Measurements from ENCODE around the gene WNT2. TPM values are rescaled to one million over a fixed set of nuclear protein-coding genes. Genes with fewer than 3 reads are reported as not detected.
"Not testable (repeated sequence)": the region's sequence is repeated elsewhere in the genome, so short reads cannot be mapped to it uniquely, and the experiment has no call there.

Gene WNT2
- total RNA-seq, 2 donors from 2014 or later, result 2.7 TPM; not detected in 1

DNA sequence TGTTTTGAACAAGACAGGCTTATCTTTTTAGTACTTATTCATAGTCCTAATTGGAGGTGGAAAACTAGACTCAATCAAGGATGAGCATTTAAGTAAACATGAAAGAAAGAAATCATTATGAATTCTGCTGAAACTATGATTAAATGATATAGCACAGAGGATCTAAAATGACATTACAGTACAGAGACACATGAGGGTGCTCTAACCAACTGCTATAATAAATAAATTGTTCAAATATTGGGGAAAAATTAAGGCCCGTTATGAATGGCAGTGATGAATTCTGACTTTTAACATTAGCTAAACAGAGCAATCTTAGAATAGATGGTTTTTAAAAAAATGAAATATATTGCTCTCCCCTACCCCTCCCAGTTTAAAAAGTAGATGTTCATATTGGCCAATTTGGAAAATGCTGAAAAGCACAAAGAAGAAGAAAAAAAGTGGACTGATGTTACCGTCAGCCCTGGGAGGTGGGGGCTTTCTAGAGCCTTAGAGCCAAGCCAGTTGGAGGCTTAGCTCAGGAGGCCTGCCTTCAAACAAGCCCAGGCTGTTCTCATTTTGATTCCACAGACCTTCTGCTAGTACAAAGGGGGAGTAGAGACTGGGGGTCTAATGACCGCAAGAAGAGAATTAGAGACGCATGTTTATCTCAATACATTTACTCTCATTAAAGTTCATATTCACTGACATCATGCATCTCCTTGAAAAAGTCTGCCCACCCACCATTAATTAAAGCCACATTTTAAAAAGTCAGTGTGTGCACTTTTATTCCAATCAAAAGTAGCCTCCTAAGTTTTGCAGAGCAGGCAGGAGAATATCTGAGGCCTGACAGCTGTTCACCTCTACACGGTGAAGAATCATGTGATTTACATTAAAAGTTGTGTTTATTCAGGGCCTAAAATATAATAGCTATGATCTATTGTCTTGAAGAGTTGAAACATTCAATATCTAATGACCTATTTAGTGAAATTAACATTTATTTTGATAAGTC is 10.0 kb downstream of the WNT2 start:
- DNase-seq (no peak), ATAC-seq (no peak)
- intact Hi-C loops (cut with DNase I), result no loop called here

DNA sequence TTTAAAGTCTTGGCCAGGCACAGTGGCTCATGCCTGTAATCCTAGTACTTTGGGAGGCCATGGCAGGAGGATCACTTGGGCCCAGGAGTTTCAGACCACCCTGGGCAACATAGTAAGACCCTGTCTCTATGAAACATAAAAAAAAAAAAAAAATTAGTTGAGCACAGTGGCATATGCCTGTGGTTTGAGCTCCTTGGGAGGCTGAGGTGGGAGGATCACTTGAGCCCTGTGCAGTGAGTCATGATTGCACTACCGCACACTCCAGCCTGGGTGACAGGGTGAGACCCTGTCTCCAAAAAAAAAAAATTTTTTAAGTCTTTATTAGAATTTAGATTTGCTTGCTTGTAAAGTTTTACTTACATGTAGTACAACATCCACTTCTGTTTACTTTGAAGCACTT is 14.0 kb downstream of the WNT2 start:
- DNase-seq, result no peak
- ATAC-seq, result no peak
- intact Hi-C loops (cut with DNase I), result no loop called here

DNA sequence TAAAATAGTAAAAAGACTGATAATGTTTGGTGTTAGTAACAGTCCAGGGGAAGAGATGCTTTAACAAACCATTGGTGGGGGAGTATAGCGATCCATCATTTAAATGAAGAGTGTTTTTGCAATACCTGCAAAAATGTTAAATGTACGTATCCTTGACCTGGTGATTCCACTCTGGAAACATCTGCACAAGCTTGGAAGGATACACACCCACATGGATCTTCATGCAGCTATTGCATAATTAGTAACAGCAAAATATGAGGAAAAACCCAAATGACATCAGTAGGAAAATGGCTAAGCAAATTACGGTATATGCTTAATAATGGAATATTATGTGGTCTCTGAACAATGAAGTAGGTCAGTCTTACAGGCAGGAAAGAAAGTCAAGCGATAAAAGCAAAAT is 20.5 kb downstream of the WNT2 start:
- intact Hi-C loops (cut with DNase I), result no loop called here
- DNase-seq, result no peak
- ATAC-seq, result peak in 1 of 2 donors; percentile 76

DNA sequence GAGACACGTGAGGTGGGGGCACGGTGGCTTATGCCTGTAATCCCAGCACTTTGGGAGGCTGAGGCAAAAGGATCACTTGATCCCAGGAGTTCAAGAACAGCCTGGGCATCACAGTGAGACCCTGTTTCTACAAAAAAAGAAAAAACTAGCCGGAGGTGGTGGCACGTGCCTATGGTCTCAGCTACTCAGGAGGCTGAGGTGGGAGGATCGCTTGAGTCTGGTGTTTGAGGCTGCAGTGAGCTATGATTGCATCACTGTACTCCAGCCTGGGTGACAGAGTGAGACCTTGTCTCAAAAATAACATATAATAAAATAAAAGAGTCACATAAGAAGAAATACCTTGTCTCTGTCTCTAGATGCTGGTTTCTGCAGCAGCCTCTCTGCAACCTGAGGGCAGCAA is 22.4 kb downstream of the WNT2 start:
- ATAC-seq; intact Hi-C loops (cut with DNase I); DNase-seq: not testable (repeated sequence)

DNA sequence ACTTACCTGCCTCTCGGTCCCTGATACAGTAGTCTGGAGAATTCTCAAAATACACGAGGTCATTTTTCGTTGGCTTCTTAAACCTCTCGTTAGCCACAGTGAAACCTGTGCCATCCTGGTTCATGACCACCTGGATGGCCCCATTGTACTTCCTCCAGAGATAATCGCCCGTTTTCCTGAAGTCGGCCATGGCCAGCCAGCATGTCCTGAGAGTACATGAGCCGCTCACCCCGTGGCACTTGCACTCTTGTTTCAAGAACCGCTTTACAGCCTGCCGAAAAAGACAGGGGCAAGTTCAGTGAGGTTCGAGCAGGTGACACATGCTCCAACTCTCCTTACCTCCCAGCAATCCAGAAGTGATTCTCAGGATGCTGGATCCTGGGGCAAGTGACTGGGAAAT is 25.3 kb downstream of the WNT2 start:
- DNase-seq (no peak), ATAC-seq (no peak)
- intact Hi-C loops (cut with DNase I), result no loop called here

DNA sequence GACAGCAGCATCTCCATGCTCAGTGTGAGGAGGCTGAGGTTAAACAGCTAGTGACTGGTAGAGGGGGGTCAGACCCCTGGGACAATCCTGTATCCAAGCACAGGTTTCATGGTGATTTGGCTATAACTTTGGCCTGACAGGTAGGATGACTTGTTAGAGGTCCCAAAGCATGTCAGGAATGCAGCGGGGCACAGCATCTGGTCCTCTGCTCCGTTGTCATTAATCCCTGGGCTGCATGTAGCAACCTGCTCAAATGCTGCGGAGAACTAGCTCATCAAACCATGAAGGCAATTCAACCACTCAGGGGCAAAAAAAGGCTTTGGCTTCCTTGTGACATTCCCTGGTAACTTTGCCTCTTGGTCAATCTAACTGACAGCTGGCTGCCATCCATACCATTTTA is 26.8 kb downstream of the WNT2 start:
- no peak for DNase-seq
- intact Hi-C loops (cut with DNase I), result no loop called here
- ATAC-seq, result no peak

DNA sequence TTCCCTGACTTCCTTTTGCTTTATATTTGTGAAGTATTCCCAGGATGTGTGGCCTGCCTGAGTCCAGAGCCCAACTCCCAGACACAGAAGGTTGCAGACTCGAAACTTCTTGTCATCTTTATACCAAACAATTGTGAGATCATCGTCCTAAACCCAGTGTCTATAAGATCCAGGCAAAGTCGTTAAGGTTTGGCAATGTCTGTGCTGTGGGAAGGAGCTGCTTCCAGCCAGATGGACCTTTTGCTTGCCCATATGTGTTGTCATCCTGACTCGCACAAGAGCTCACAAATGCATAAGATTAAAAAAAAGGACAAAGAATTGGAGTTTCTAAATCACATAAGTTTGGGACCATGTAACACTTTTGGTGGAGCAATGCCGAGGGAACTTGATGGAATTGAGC is 37.0 kb downstream of the WNT2 start:
- intact Hi-C loops (cut with DNase I), result no loop called here
- no peak for DNase-seq
- no peak for ATAC-seq

DNA sequence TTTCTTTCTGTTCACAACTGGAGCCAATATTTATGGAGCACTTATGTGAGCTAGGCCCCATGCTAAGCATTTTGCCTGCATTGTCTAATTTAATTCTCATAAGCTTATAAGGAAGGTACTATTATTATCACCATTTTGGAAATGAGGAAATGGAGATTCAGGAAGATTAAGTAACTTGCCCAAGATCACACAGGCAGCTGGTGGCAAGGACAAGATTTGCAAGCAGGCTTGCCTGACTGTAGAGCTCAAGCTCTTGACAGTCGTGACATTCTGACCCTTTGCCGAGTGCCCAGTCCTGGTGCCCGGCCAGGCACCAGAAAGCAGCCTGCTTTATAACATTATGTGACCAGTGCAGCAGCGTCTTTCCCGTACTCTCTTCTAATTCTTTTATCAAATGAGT is 38.2 kb downstream of the WNT2 start:
- ATAC-seq (no peak), DNase-seq (no peak)
- intact Hi-C loops (cut with DNase I), result no loop called here

DNA sequence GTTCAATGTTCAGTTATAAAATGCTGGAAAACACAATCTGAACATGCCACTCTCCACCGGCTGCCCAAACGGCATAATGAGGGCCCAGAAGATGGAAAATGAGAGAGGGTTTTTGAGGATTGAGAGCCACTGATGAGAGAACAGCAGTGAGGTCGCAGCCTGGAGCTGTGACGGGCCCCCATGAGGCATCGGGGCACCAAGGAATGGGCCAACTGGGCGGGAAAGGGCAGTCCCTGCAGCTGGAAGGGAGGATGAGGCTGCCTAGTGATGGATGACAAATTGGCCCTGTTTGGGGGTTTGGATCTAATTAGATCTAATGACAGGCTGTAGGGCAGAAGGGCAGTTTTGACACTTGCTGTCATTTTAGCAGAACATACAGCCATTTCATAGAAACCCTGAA is 39.1 kb downstream of the WNT2 start:
- intact Hi-C loops (cut with DNase I), result no loop called here
- ATAC-seq (no peak), DNase-seq (no peak)

DNA sequence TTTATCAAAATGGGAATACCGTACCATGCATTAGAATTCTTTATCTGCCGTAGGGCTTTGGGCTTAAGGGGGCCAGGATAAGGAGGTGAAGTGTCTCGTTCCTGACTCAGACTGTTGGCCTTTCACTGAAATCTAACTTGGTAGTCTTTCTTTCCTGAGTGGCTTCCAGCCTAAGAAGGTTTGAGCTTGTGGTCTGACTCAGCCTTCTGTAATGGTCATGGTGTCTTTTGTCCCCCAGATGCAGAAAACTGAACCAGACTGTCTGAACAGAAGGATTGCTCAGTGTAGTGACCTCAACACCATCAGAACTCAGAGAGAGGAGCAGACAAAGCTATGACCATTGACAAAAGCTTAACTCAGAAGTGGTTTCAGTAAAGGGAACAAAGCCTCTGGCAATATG is 39.5 kb downstream of the WNT2 start:
- intact Hi-C loops (cut with DNase I), result no loop called here
- ATAC-seq (peak in 1 of 2 donors; percentile 36), DNase-seq (no peak)

DNA sequence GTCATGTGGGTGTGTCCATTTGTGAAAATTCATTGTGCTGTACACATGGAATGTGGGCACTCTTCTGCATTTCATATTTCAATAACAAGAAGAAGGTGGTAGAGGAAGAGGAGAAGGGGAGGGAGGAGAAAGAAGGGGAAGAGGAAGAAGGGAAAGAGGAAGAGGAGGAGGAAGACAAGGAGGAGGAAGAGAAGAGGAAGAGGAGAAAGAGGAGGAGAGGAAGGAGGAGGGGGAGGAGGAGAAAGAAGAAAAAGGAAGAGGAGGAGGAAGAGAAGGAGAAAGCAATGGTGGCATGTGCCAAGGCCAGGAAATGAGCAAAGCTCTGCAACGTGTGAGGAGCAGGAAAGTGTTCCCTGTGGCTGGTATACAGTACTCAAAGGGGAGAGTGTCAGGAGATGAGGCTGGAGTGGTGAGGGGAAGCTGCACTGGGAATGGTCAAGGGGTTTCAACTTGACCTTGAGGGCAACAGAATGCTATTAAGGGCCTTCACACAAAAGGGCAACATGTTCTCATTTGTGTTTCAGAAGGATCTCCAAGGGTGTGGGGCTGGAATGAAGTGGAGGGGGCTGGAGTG is 40.5 kb downstream of the WNT2 start:
- intact Hi-C loops (cut with DNase I), result no loop called here
- ATAC-seq (no peak), DNase-seq (no peak)

DNA sequence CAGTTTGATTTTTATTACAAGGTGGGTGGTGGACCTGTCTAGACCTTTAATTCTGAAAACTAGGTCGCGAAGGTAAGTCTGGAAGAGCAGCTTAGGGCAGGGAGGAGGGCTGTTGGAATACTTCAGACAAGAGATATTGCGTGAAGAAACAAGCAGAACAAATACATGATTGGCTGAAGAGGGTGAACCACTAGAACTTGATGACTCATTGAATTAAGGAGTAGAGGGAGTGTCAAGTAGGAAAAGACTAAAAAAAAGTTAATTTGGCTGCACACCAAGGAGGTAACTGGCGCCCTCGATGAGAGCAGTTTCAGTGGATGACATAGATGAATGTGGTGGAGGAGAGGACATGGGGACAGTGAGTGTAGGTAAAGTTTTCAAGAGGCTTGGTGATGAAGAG is 41.3 kb downstream of the WNT2 start:
- DNase-seq, result no peak
- peak in 1 of 2 donors; percentile 88 for ATAC-seq
- intact Hi-C loops (cut with DNase I), result no loop called here

DNA sequence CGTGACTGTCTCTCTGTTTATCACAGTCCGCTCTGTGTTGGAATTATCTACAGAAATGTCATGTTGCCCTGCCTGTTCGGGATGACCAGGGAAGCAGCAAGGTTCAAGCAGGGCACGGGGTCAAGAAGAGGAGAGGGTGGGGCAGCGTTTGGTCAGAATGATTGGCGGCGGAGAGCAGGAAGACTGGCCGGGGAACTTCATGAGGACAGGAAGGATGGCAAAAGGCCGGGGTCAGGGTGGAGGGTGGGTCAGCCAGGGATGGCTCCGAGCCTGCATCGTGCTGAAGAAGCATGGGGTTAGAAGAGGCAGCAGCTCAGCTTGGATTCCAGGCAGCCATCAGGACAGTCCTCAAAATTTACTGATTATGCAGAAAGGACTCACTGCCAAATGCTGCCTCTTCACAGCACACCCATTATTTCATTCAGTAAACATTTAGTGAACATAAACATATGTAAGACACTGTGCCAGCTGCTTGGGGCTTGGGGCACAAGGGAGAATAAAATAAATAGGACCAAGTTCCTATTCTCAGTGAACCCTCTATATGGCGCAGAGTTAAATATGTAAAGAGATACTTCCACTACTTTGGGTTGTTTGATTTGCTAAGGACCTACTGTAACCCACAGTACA is 42.8 kb downstream of the WNT2 start:
- intact Hi-C loops (cut with DNase I), result no loop called here
- peak; percentile 18 for DNase-seq
- no peak for ATAC-seq

DNA sequence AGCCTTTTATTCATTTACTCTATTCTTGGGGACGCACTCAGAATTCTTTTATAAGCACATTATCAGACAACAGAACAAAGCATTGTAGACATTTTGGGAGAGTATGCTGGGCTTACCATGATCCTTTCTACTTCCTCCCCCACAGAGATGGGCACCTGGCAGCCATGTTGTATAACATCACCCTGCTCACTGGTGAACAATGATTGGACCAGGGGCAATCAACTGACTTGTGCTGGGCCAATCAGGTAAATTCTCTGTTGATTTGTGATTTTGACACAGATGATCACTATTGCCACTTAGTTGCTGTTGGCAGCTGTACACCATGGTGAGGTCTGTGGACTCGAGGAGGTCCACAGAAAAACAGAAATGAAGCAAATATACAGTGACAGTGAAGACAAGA is 43.7 kb downstream of the WNT2 start:
- no peak for DNase-seq
- intact Hi-C loops (cut with DNase I), result no loop called here
- ATAC-seq, result no peak

DNA sequence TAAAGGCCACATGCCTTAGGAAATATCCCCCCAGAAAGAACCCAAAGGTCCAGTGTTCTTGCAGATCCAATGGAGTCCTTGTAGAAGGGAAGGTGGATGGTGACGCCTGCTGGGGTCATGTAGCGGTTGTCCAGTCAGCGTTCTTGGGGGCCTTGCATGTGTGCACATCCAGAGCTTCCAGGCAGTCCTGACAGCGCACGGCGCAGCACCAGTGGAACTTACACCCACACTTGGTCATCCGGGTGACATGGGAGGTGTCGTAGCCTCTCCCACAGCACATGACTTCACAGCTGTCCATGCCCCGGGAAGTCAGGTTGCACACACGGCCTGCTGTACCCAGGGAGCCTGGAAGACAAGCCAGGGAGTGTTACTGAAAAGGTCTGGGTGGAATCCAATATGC is 44.8 kb downstream of the WNT2 start:
- ATAC-seq, result no peak
- intact Hi-C loops (cut with DNase I), result no loop called here
- no peak for DNase-seq

DNA sequence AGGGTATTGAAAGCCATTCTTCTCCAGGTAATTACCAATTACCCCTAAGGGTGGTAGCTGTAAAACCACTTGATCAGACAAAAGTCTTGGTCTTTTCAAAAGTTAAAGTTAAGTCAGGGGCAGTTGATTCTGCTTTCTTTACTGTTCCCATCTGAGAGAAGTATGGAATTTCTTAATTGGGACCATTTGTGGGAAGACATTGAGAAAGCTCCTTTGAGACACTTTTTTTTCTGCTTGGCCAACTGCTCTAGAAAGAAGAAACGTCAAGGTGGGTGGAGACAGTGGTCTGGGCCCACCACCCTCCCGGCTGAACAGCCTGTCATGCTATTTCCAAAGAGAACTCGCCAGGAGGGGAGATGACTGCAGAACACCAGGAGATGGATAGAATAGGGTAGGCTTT is 45.3 kb downstream of the WNT2 start:
- DNase-seq (no peak), ATAC-seq (no peak)
- intact Hi-C loops (cut with DNase I), result no loop called here

DNA sequence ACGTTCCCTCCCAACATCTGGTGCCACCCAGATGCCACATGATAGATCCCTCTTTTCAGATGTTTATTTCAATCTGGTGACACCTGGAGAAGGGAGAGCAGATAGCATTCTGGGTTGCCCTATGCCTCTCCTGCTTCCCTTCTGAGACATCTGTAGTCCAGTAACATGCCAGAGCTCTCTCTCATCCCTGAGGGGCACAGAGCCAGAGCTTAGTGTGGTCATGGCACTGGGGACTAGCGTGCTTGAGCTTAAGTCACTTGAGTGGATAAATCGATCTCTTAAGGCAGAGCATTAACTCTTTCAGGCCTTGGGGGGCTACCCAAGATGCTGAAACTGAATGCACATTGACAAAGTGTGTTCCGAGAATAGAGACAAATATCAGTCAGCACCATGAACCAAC is 47.9 kb downstream of the WNT2 start:
- intact Hi-C loops (cut with DNase I), result no loop called here
- no peak for DNase-seq
- no peak for ATAC-seq

DNA sequence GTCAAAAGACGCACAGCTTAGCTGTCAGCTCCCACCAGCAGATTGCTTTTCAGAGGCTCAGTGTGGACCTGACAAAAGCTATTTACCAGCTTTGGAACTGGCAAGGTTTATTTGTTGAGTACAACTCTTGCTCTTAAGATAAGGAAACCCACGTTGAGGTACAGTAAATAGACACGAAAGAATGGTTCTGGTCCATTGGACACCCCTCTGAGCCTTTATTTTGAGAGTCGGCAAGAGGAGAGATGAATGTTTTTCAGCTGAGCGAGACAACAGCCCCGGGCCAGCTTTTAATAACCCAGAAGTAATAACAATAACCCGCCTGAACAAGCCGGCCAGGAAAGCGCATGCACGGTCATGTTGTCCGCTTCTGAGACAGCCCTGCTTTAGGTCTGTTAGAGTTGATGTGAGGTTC is 49.0 kb downstream of the WNT2 start:
- DNase-seq, result no peak
- no peak for ATAC-seq
- intact Hi-C loops (cut with DNase I), result no loop called here

DNA sequence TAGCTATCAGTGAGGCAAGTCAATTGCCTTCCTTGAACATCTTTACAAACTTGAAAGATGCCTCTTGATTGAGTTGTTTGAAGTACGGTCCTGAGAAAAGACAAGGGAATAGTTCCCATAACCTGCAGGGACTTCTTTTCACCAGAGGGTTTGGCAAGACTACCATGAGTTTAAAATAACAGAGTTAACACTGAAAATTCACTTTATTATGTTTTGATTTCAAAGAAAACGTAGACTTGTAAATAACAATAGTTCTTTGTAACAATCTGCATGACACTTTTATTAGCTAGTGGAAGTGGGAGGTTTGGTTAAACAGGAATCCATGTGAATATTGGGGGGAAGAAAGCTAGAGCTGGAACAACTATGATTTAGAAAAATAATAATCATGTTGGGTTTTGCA is 49.5 kb downstream of the WNT2 start:
- ATAC-seq, result no peak
- DNase-seq, result no peak
- intact Hi-C loops (cut with DNase I), result no loop called here

DNA sequence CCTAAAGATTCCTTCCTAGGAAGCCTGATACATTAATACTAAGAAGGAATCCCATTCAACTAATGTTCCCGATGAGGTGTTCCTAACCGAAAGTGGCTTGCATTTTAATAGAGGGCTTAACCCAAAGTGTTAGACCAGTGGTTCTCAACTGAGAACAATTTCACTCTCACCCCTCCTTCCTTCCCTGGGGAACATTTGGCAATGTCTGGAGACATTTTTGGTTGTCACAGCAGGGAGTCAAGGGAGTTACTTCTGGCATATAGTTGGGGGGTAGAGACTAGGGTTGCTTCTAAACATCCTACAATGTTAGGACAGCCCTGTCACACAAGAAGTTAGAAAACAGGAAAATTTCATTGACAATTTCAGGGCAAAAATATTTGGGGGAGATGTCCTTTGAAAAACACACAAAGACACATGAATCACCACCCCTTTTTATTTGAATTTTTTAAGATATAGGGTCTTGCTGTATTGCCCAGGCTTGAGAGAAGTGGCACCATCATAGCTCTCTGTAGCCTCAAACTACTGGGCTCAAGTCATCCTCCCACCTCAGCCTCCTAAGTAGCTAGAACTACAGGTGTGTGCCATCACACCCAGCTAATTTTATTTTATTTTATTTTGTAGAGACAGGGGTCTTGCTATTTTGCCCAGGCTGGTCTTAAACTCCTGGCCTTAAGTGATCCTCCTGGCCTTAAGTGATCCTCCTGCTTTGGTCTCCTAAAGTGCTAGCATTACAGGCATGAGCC is 50.7 kb downstream of the WNT2 start:
- DNase-seq (no peak), ATAC-seq (no peak)
- intact Hi-C loops (cut with DNase I), result no loop called here

All from left cardiac atrium (tissue), 4 donors.